Heart right ventricle (tissue), 16 donors: ENCODE measurements around the gene GPT2. TPM values are rescaled to one million over a fixed set of nuclear protein-coding genes. Genes with fewer than 3 reads are reported as not detected.

ENCODE experiments used
- ATAC-seq, 8 donors: fragments of 200-7000 bp; cut with Tn5 transposase; one replicate each; pipeline ENCODE4 v1.9.1; 2020; ENCODE audit warnings: mild to moderate bottlenecking in 8 of 8, moderate library complexity in 8 of 8, moderate number of reproducible peaks in 1 of 8
- DNase-seq, 2 donors: peaks; one replicate each; pipeline ENCODE4 v3.0.0-alpha.2; 2020
- H3K27ac ChIP-seq, 10 donors: fragments of 200-600 bp; sonication (generic) in 2 of 10; one replicate each; pipeline versions ENCODE4 v1.5.0 to v1.8.0; 2020 to 2022; ENCODE audit warnings: mild to moderate bottlenecking in 3 of 10
- H3K27me3 ChIP-seq, 7 donors: fragments of 200-600 bp; one replicate each; pipeline ENCODE4 v1.8.0; 2021 to 2022; ENCODE audit warnings: mild to moderate bottlenecking in 2 of 7
- H3K36me3 ChIP-seq, 9 donors: fragments of 200-600 bp; sonication (generic) in 1 of 9; one replicate each; pipeline versions ENCODE4 v1.5.0 to v1.8.0; 2020 to 2022; ENCODE audit warnings: mild to moderate bottlenecking in 2 of 9
- H3K4me1 ChIP-seq, 9 donors: fragments of 200-600 bp; sonication (generic) in 1 of 9; one replicate each; pipeline versions ENCODE4 v1.5.0 to v1.8.0; 2020 to 2022; ENCODE audit warnings: mild to moderate bottlenecking in 4 of 9
- H3K4me3 ChIP-seq, 10 donors: fragments of 200-600 bp; sonication (generic) in 2 of 10; one replicate each; pipeline versions ENCODE4 v1.5.0 to v1.8.0; 2020 to 2022; ENCODE audit warnings: mild to moderate bottlenecking in 7 of 10, moderate library complexity in 2 of 10
- H3K9me3 ChIP-seq, 11 donors: fragments of 200-600 bp in 10 of 11; sonication (generic) in 2 of 11; one replicate each; pipeline versions ENCODE4 v1.5.0 to v1.8.0; 2013 to 2022; ENCODE audit warnings: mild to moderate bottlenecking in 2 of 11, control low read depth in 1 of 11, moderate library complexity in 1 of 11
- CTCF ChIP-seq, 9 donors: fragments of 200-600 bp; sonication (generic) in 2 of 9; IDR thresholded peaks; one replicate each; pipeline versions ENCODE4 v1.5.0 to v1.8.0; 2021 to 2022; ENCODE audit warnings: antibody characterized with exemption in 9 of 9, mild to moderate bottlenecking in 5 of 9, moderate library complexity in 1 of 9
- WGBS, 2 donors: extraction: QIAGEN DNeasy Blood & Tissue Kit; methylation state at CpG; one replicate each; pipeline ENCODE4 v1.1.7; 2013; ENCODE audit warnings: inconsistent platforms in 1 of 2; 5-methylcytosine and 5-hydroxymethylcytosine counted together
- intact Hi-C, 10 donors: fragments of 100-400 bp; cut with DNase I; formaldehyde crosslinking; loops; one replicate each; pipeline versions ENCODE4 v1.11.1 to v1.14.2; 2022
- polyA plus RNA-seq, 2 donors: library from polyadenylated mRNA; stranded (reverse); fragments of 200-250 nt; gene quantifications; one replicate each; pipeline ENCODE4 v1.2.3, GENCODE V29; 2013
- total RNA-seq, 10 donors: library from RNA; stranded (reverse); fragmentation: NEBNext Ultra II Directional in 3 of 10; extraction: Animal tissue kit (Norgen Biotek cat#: 25700) in 3 of 10; gene quantifications; one replicate each; pipeline versions ENCODE4 v1.2.1 to v1.2.4, GENCODE V29; 2021 to 2023
- donor health status: Arrhythmogenic right ventricular cardiomyopathy.
- donor health status: ischemic (EF 13 %, LVEDD 7.1; RV severe dilation, severe dysfunction).
- donor health status: healthy with polysubstance abuse.
- donor health status: DM: no; HTN: yes; CAD: no.
- donor health status: DM: no; HTN: no; CAD: no.
- donor health status: ischemic (EF 25% LVEDD 6.9; RV normal size, moderate dysfunction).
- donor health status: ischemic (EF 25% LVEDD 5.7; RV mildly dilated, moderate dysfunction).
- donor health status: healthy.
- donor health status: DM: yes; HTN: yes; CAD: no.
- donor health status: Ischemic cardiomyopathy.
- donor health status: ischemic (EF 35%, LVEDD 5.7; RV mildly dilated, moderate dysfunction).
- donor health status: nonischemic (EF 11% LVEDD 7.7; RV severe dilation, severe dysfunction).
- donor health status: DM: yes; HTN: yes; CAD: no.
- donor health status: PGD.
- donor health status: ischemic (EF 29% LVEDD 5.4; RV normal size, mild dysfunction).
- donor health status: nonischemic (EF 23%, LVEDD 6.1; RV moderate dilation, normal function).

The GPT2 gene
- total and polyA plus RNA-seq, 12 donors: 6.7 to 23.7 (median 17.3) TPM

- 42 to 70% methylated on average over 9 to 10 of the region's 10 CpGs for WGBS, 2 donors
- intact Hi-C loops: no loop called here
- TF ChIP-seq CTCF (IDR thresholded peaks at IDR 0.05): no peak
- peak overlapping the region in 7 of 10 donors; percentile 39 to 81 (median 70) for H3K27ac ChIP-seq
- H3K4me1 ChIP-seq: peaks cover 5 to 43% (median 19%) of the 10 kb centered on the region in 9 donors
- no peak overlapping the region for H3K4me3 ChIP-seq
- no peaks in the 10 kb centered on the region for H3K9me3 ChIP-seq
- H3K27me3 ChIP-seq: no peaks in the 10 kb centered on the region
- peak; percentile 34 to 51 for DNase-seq
- H3K36me3 ChIP-seq: peaks cover 0 to 2% (median 0%) of the 10 kb centered on the region in 9 donors
- ATAC-seq: peak; percentile 32 to 78 (median 65)
Measured at GRCh38 chr16:46897471-46897870, 13.3 kb downstream of the GPT2 start.

- peak in 1 of 2 donors; percentile 34 for DNase-seq
Measured at GRCh38 chr16:46898006-46898405, 13.8 kb downstream of the GPT2 start.

GRCh38 chr16:46899443-46900143 lies 15.4 kb downstream of the GPT2 start:
- intact Hi-C loops: loop anchor here in 4 of 10 donors (10.0 kb wide), 2 partner anchors 225 to 345 kb away; no protein-coding TSS in a partner anchor
- 93 to 94% methylated on average over 9 of the region's 9 CpGs for WGBS, 2 donors
- no peak for TF ChIP-seq CTCF (IDR thresholded peaks at IDR 0.05)
- Histone ChIP-seq H3K27ac (no peak overlapping the region), H3K4me3 (no peak overlapping the region), H3K9me3 (no peaks in the 10 kb centered on the region), H3K4me1 (peaks cover 5 to 33% (median 15%) of the 10 kb centered on the region in 9 donors), H3K27me3 (no peaks in the 10 kb centered on the region), H3K36me3 (peaks cover 0 to 8% (median 0%) of the 10 kb centered on the region in 9 donors)
- ATAC-seq (peak in 1 of 8 donors; percentile 1), DNase-seq (no peak)

More at GRCh38 chr16:46898006-46898405, 13.8 kb downstream of the GPT2 start:
- Histone ChIP-seq H3K9me3 (no peaks in the 10 kb centered on the region), H3K4me3 (no peak overlapping the region), H3K36me3 (peaks cover 0 to 2% (median 0%) of the 10 kb centered on the region in 9 donors), H3K4me1 (peaks cover 5 to 43% (median 19%) of the 10 kb centered on the region in 9 donors), H3K27ac (peak overlapping the region in 7 of 10 donors; percentile 39 to 81 (median 70)), H3K27me3 (no peaks in the 10 kb centered on the region)
- ATAC-seq: peak in 6 of 8 donors; percentile 10 to 40 (median 30)
- TF ChIP-seq CTCF (IDR thresholded peaks at IDR 0.05): no peak
- intact Hi-C loops: no loop called here
- 75 to 80% methylated on average over 13 of the region's 13 CpGs for WGBS, 2 donors

GRCh38 chr16:46900455-46901235 lies 16.5 kb downstream of the GPT2 start:
- intact Hi-C loops: loop anchor here in 4 of 10 donors (10.0 kb wide), 2 partner anchors 226 to 346 kb away; no protein-coding TSS in a partner anchor
- ATAC-seq: no peak
- 89 to 93% methylated on average over 19 of the region's 19 CpGs for WGBS, 2 donors

More at GRCh38 chr16:46900455-46901235, 16.5 kb downstream of the GPT2 start:
- Histone ChIP-seq H3K36me3 (peaks cover 0 to 8% (median 0%) of the 10 kb centered on the region in 9 donors), H3K9me3 (no peaks in the 10 kb centered on the region), H3K4me1 (peaks cover 5 to 28% (median 15%) of the 10 kb centered on the region in 9 donors), H3K4me3 (no peak overlapping the region), H3K27ac (no peak overlapping the region), H3K27me3 (no peaks in the 10 kb centered on the region)
- TF ChIP-seq CTCF (IDR thresholded peaks at IDR 0.05): no peak
- no peak for DNase-seq
